H1 (cell line): ENCODE data around the gene C14orf119. TPM values are rescaled to one million over a fixed set of nuclear protein-coding genes. Genes with fewer than 3 reads are reported as not detected.

ENCODE experiments used
- CTCF ChIA-PET: fragments of 300-600 bp; sonication (Branson Sonifier 250); formaldehyde crosslinking; loops from one replicate; lab custom pipeline; 2021; ENCODE audit not compliant: partially characterized antibody; lab: Charles Lee
- POLR2A ChIA-PET: fragments of 300-600 bp; sonication (Branson Sonifier 250); formaldehyde crosslinking; loops from one replicate; lab custom pipeline; 2021; ENCODE audit warnings: inconsistent platforms; ENCODE audit not compliant: partially characterized antibody; lab: Charles Lee
- DNase-seq, 2 experiments: peaks; one replicate each; pipeline versions ENCODE4 v3.0.0 to v3.0.0-alpha.2; 2010 to 2022; ENCODE audit warnings: low spot score in 2 of 2, low read depth in 1 of 2, mixed read lengths in 1 of 2
- FAIRE-seq: peaks from 2 replicates; lab custom pipeline; 2011; peaks lifted over from hg19 to GRCh38; lab: Jason Lieb, UNC
- H2AFZ ChIP-seq: 2 replicates; pipeline ENCODE4 v1.8.1; 2012; ENCODE audit warnings: low read length, inconsistent platforms
- H2AK5ac ChIP-seq: 2 replicates; pipeline ENCODE4 v1.6.1; 2013; ENCODE audit warnings: low read depth, low read length
- H2BK120ac ChIP-seq: replicated peaks from 2 replicates; pipeline ENCODE3; 2013; ENCODE audit warnings: low read depth, low read length, inconsistent platforms
- H2BK12ac ChIP-seq: 2 replicates; pipeline ENCODE4 v1.6.1; 2013; ENCODE audit warnings: low read depth, low read length
- H2BK15ac ChIP-seq: 2 replicates; pipeline ENCODE4 v1.6.1; 2013; ENCODE audit warnings: low read length
- H2BK20ac ChIP-seq: 2 replicates; pipeline ENCODE4 v1.6.1; 2013; ENCODE audit warnings: low read length
- H2BK5ac ChIP-seq: 2 replicates; pipeline ENCODE4 v1.6.1; 2013; ENCODE audit warnings: low read depth, low read length
- H3K14ac ChIP-seq: 2 replicates; pipeline ENCODE4 v1.6.1; 2013; ENCODE audit warnings: inconsistent platforms; ENCODE audit not compliant: insufficient read length
- H3K18ac ChIP-seq: 2 replicates; pipeline ENCODE4 v1.6.1; 2013; ENCODE audit warnings: low read length; ENCODE audit errors: extremely low read depth
- H3K23ac ChIP-seq: 2 replicates; pipeline ENCODE4 v1.6.1; 2013; ENCODE audit warnings: inconsistent platforms; ENCODE audit not compliant: insufficient read length
- H3K23me2 ChIP-seq: 2 replicates; pipeline ENCODE4 v1.6.1; 2013; ENCODE audit warnings: low read depth, low read length
- H3K27ac ChIP-seq: 2 replicates; pipeline ENCODE4 v1.6.1; 2011; ENCODE audit warnings: low read depth, low read length, inconsistent platforms
- H3K27me3 ChIP-seq, 4 experiments: replicated peaks in 1 of 4; 1 replicate in 1 of 4; 2 replicates in 3 of 4; pipeline versions ENCODE4 v1.6.1 to v1.8.1; 2011 to 2013; ENCODE audit warnings: low read length in 3 of 4, mild to moderate bottlenecking in 3 of 4, inconsistent platforms in 2 of 4, mixed read lengths in 2 of 4, moderate library complexity in 1 of 4; ENCODE audit not compliant: control insufficient read depth in 3 of 4, insufficient read depth in 3 of 4; ENCODE audit errors: extremely low read depth in 1 of 4
- H3K36me3 ChIP-seq, 4 experiments: 2 replicates each; pipeline versions ENCODE4 v1.6.1 to v1.8.1; 2011 to 2013; ENCODE audit warnings: mild to moderate bottlenecking in 4 of 4, low read length in 3 of 4, moderate library complexity in 2 of 4, control low read depth in 1 of 4, inconsistent platforms in 1 of 4; ENCODE audit not compliant: insufficient read depth in 4 of 4, control insufficient read depth in 2 of 4
- H3K4ac ChIP-seq: replicated peaks from 2 replicates; pipeline ENCODE3; 2013; ENCODE audit warnings: low read length, low read depth, mixed read lengths, inconsistent platforms; ENCODE audit not compliant: insufficient read length
- H3K4me1 ChIP-seq, 4 experiments: replicated peaks in 1 of 4; 1 replicate in 1 of 4; 2 replicates in 3 of 4; pipeline versions ENCODE4 v1.6.1 to v1.8.1; 2011 to 2013; ENCODE audit warnings: low read length in 3 of 4, inconsistent platforms in 2 of 4, mixed read lengths in 1 of 4; ENCODE audit not compliant: insufficient read depth in 4 of 4, control insufficient read depth in 3 of 4
- H3K4me2 ChIP-seq, 2 experiments: 2 replicates each; pipeline versions ENCODE4 v1.6.1 to v1.8.1; 2011 to 2013; ENCODE audit warnings: low read depth in 2 of 2, low read length in 2 of 2, control low read depth in 1 of 2, inconsistent platforms in 1 of 2, mild to moderate bottlenecking in 1 of 2; ENCODE audit not compliant: insufficient read depth in 1 of 2
- H3K4me3 ChIP-seq, 4 experiments: fragments of 200-600, 300-600 bp in 1 of 4; sonication (generic), shearing (Covaris generic), sonication (Bioruptor Twin) in 1 of 4; 2 replicates each; pipeline versions ENCODE4 v1.5.1 to v1.8.1; 2011 to 2016; ENCODE audit warnings: low read length in 4 of 4, low read depth in 3 of 4, control low read depth in 2 of 4, inconsistent platforms in 2 of 4, mild to moderate bottlenecking in 2 of 4, mixed read lengths in 1 of 4, moderate library complexity in 1 of 4; ENCODE audit not compliant: insufficient read depth in 2 of 4; ENCODE audit errors: extremely low read depth in 1 of 4
- H3K56ac ChIP-seq: replicated peaks from 2 replicates; pipeline ENCODE3; 2013; ENCODE audit warnings: low read depth, mild to moderate bottlenecking, mixed read lengths, low read length, inconsistent platforms; ENCODE audit not compliant: insufficient read length
- H3K79me1 ChIP-seq: 2 replicates; pipeline ENCODE4 v1.6.1; 2013; ENCODE audit warnings: low read depth, low read length, control low read depth
- H3K79me2 ChIP-seq, 2 experiments: 2 replicates each; pipeline versions ENCODE4 v1.6.1 to v1.8.1; 2012 to 2013; ENCODE audit warnings: low read length in 2 of 2, mild to moderate bottlenecking in 2 of 2, inconsistent platforms in 1 of 2; ENCODE audit not compliant: insufficient read depth in 2 of 2, control insufficient read depth in 1 of 2
- H3K9ac ChIP-seq, 4 experiments: replicated peaks in 1 of 4; 1 replicate in 1 of 4; 2 replicates in 3 of 4; pipeline versions ENCODE4 v1.6.1 to v1.8.1; 2011 to 2013; ENCODE audit warnings: low read depth in 3 of 4, low read length in 3 of 4, control low read depth in 2 of 4, mild to moderate bottlenecking in 2 of 4, moderate library complexity in 2 of 4, inconsistent platforms in 1 of 4; ENCODE audit errors: extremely low read depth in 1 of 4
- H3K9me3 ChIP-seq, 2 experiments: 2 replicates each; pipeline versions ENCODE4 v1.6.1 to v1.8.1; 2012 to 2013; ENCODE audit warnings: mild to moderate bottlenecking in 2 of 2, moderate library complexity in 2 of 2, control low read depth in 1 of 2, inconsistent platforms in 1 of 2, low read depth in 1 of 2, low read length in 1 of 2, mixed read lengths in 1 of 2; ENCODE audit not compliant: insufficient read depth in 2 of 2
- H4K20me1 ChIP-seq, 2 experiments: replicated peaks in 1 of 2; 2 replicates each; pipeline versions ENCODE3 to v1.8.1; 2011 to 2013; ENCODE audit warnings: inconsistent platforms in 2 of 2, low read length in 2 of 2, mild to moderate bottlenecking in 1 of 2; ENCODE audit not compliant: insufficient read depth in 2 of 2, control insufficient read depth in 1 of 2
- H4K5ac ChIP-seq: 2 replicates; pipeline ENCODE4 v1.6.1; 2013; ENCODE audit warnings: low read length, low read depth, mixed read lengths, inconsistent platforms; ENCODE audit not compliant: insufficient read length
- H4K8ac ChIP-seq: 2 replicates; pipeline ENCODE4 v1.8.0; 2013; ENCODE audit warnings: mild to moderate bottlenecking, moderate library complexity, low read length, inconsistent platforms; ENCODE audit not compliant: insufficient read depth; ENCODE audit errors: extremely low read depth
- H4K91ac ChIP-seq: replicated peaks from 2 replicates; pipeline ENCODE3; 2013; ENCODE audit warnings: low read length, mixed read lengths, inconsistent platforms; ENCODE audit not compliant: insufficient read length
- EGR1 ChIP-seq: IDR thresholded peaks from 2 replicates; pipeline ENCODE4 v1.6.1; 2011; ENCODE audit warnings: low read depth, low read length, borderline replicate concordance
- EP300 ChIP-seq, 2 experiments: IDR thresholded peaks; 1 replicate in 1 of 2; 2 replicates in 1 of 2; pipeline ENCODE4 v1.6.1; 2011 to 2012; ENCODE audit warnings: low read depth in 2 of 2, low read length in 2 of 2, mild to moderate bottlenecking in 2 of 2, borderline replicate concordance in 1 of 2, inconsistent platforms in 1 of 2, moderate library complexity in 1 of 2
- SIRT6 ChIP-seq: IDR thresholded peaks from one replicate; pipeline ENCODE4 v1.7.1; 2012; ENCODE audit warnings: low read length, inconsistent platforms
- SIX5 ChIP-seq: IDR thresholded peaks from 2 replicates; pipeline ENCODE4 v1.6.1; 2011; ENCODE audit warnings: mild to moderate bottlenecking, low read depth, low read length
- WGBS, 2 experiments: shearing (Covaris generic) in 1 of 2; methylation state at CpG; one replicate each; pipeline versions ENCODE4 v1.1.6 to v1.1.7; 2013 to 2015; ENCODE audit warnings: low lambda C conversion rate in 2 of 2, mixed read lengths in 2 of 2, inconsistent platforms in 1 of 2, low coverage in 1 of 2, missing lambda C conversion rate in 1 of 2; ENCODE audit not compliant: insufficient replicate concordance in 2 of 2, insufficient coverage in 1 of 2, insufficient read length in 1 of 2; ENCODE audit errors: extremely low coverage in 1 of 2, missing lambda C conversion rate in 1 of 2; 5-methylcytosine and 5-hydroxymethylcytosine counted together
- polyA plus RNA-seq, 7 experiments: library from polyadenylated mRNA; depleted of rRNA in 3 of 7; stranded (reverse) in 5 of 7; unstranded in 2 of 7; fragments of >200 nt in 5 of 7; fragments of 200-250 nt in 2 of 7; gene quantifications; 1 replicate in 5 of 7; 2 replicates in 1 of 7; 4 replicates in 1 of 7; pipeline versions ENCODE4 v1.2.1 to v1.2.3, GENCODE V29; 2011 to 2013; ENCODE audit warnings: missing spikeins in 2 of 7, mixed read lengths in 2 of 7
- total RNA-seq: library from RNA; stranded (reverse); fragmentation: NEBNext Ultra II Directional; extraction: Animal tissue kit (Norgen Biotek cat#: 25700); gene quantifications from 2 replicates; pipeline ENCODE4 v1.2.1, GENCODE V29; 2021

The C14orf119 gene
- total and polyA plus RNA-seq, 2 of the 8 experiments (the other 6 are each of a cell fraction or from before 2014, with no cell fraction given): 78.1 to 94.0 TPM

DNA sequence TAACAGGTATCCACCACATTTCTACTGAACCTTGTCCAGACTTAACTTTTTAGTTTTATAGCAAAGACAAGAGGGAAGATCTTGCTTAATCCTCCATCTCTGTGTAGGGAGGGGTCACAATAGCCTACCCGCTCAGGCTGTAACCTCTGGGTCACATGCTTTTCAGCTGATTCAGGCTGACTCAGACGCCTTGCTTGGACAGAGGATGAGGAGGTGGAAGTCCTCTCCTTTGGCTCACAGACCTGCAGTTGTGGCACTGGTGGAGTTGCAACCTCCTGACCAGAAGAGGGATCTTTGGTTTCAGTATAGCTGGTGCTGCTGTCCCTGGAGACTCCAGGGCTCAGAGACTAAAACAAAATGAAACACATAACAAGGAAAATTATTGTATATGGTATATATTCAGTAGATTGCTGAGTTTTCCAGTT, 16.6 kb upstream of the C14orf119 start:
- FAIRE-seq: no peak

More for the DNA sequence above, 16.6 kb upstream of the C14orf119 start:
- Histone ChIP-seq H3K9ac (no peak overlapping the region; a peak in 1 of 7 replicates), H3K14ac (no peak overlapping the region), H3K79me2 (peaks cover 4 to 10% of the 10 kb centered on the region in 2 experiments; a peak in 1 of 4 replicates), H4K20me1 (peaks cover 1 to 12% of the 10 kb centered on the region in 2 experiments), H2AK5ac (no peak overlapping the region), H3K56ac (no peak overlapping the region), H3K79me1 (no peaks in the 10 kb centered on the region), H3K4ac (no peak overlapping the region), H2BK5ac (no peak overlapping the region), H3K9me3 (no peaks in the 10 kb centered on the region; a peak in 1 of 4 replicates), H3K36me3 (peaks cover 34 to 84% (median 67%) of the 10 kb centered on the region in 4 experiments), H3K27ac (no peak overlapping the region), H4K5ac (no peak overlapping the region), H2BK15ac (no peak overlapping the region), H3K4me1 (no peaks in the 10 kb centered on the region), H4K8ac (no peak overlapping the region), H3K4me2 (no peak overlapping the region), H3K27me3 (no peaks in the 10 kb centered on the region), H3K23ac (no peak overlapping the region), H2BK120ac (no peak overlapping the region), H3K4me3 (no peak overlapping the region), H3K23me2 (no peaks in the 10 kb centered on the region; the same call in 1 of the 2 replicates), H2BK12ac (no peak overlapping the region), H3K18ac (no peak overlapping the region), H2BK20ac (no peak overlapping the region), H4K91ac (no peak overlapping the region), H2AFZ (no peak overlapping the region)
- 87% methylated on average over 2 of the region's 2 CpGs; no CpG with 5 or more reads in 1 of the 2 experiments for WGBS, 2 experiments
- ChIA-PET CTCF (interaction anchor here (1.0 to 4.7 kb wide), 10 partner anchors 8 to 214 kb away, joined by 3 to 56 read pairs (median 10); partner anchors contain the start of gene RNF212B), POLR2A (interaction anchor here (0.8 to 4.6 kb wide), 7 partner anchors 11 to 72 kb away, joined by 3 to 24 read pairs (median 4); partner anchors contain the start of genes ACIN1 and C14orf119)
- no peak for TF ChIP-seq EP300 (IDR thresholded peaks at IDR 0.05; ENCODE audit: borderline replicate concordance in 1 of 2, low read depth in 2 of 2, low read length in 2 of 2)
- TF ChIP-seq EGR1: no peak
- TF ChIP-seq SIX5: no peak
- TF ChIP-seq SIRT6: no peak
- DNase-seq: no peak
